Activated effector memory CD4-positive, alpha-beta T cell treated with anti-CD3 and anti-CD28 coated beads, Interleukin-2, amount 50 U/mL, for 16 hours (primary cell): ENCODE results near the gene NHLH1.

Experiments
- DNase-seq: peaks from one replicate; pipeline ENCODE4 v3.0.0-alpha.2; 2020

The NHLH1 gene

DNA sequence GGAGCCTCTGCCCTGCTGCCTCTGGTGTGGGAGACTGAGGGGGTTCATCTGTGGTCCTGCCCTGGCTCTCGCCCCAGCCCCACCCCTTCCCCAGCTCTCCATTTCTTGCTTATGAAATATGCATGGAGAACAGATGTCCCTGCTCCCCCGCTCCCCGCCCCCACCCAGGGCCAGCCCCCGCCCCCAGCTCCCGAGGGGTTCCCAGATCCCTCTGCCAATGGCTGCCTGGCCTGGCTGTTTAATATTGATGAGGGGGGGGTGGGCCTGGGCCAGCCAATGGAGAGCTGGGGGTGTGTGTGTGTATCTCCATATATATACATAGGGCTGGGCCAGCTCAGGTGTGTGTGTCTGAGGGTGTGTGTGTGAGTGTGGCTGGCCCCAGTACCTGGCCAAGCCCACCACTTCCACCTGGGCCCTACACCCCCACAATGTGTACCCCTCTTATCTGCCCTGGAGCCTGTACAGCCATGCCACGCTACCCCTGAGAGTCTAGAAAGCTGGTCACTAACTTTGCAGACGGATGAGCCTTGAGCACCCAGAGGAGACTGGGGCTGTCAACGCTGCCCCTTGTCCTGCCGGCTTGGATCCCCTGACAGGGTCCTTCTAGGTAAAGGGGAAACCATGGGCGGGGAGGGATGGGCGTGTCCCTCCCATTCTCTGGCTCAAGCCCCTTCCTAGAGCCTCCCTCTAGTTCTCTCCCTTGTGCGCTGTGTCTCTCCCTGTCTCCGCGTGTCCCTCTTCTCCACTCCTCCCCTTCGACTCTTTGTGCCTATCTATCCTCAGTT, at the start of gene NHLH1:
TSS of gene NHLH1 (plus strand) at position 341 of the 785 bp plus-strand sequence. CDS start 3,661 bp downstream, outside the sequence.
- no peak for DNase-seq

DNA sequence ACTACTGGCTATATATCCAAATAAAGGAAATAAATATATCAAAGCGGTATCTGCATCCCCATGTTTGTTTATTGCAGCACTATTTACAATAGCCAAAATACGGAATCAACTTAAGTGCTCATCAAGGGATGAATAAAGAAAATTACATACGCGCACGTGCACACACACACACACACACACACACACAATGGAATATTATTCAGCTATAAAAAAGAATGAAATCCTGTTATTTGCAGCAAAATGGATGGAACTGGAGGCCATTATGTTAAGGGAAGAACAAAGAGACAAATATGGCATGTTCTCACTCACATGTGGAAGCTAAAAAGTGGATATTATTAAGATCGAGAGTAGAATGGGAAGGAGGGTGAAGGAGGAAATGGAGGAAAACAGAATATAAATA, 44.0 kb upstream of the NHLH1 start:
- no peak for DNase-seq

DNA sequence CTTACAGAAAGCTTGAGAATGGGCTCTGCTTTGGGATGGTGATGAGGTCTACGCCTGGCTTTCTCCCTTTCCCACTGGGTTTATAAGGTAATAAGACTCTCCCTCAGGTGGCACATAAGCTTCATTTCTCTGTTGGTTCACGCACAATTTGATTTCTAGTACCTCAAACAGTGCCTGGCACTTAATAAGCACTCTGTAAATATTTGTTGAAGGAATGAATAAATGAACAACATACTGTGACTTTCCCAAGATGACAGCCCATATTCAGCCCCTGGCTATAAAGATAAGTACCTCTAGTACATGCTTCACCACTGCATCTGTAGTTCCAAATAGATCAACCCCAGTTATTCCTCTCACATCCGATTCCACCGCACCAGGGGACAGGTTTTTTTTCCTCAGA, 41.6 kb upstream of the NHLH1 start:
- no peak for DNase-seq

DNA sequence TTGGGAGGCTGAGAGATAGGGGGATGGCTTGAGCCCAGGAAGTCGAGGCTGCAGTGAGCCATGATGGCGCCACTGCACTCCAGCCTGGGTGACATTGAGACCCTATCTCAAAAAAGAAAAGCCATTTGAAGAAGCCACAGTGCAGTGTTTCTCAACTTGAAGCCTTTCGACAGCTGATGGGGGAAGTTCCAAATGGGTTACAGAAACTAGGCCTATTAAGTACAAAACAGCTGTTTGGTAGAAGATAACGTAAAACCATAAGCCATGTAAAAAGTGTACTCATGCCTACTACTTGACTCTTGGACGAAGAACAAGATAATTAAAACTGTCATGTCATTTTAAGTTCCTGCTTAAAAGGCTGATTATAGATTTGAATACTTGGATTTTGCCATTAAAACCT, 40.5 kb upstream of the NHLH1 start:
- no peak for DNase-seq

DNA sequence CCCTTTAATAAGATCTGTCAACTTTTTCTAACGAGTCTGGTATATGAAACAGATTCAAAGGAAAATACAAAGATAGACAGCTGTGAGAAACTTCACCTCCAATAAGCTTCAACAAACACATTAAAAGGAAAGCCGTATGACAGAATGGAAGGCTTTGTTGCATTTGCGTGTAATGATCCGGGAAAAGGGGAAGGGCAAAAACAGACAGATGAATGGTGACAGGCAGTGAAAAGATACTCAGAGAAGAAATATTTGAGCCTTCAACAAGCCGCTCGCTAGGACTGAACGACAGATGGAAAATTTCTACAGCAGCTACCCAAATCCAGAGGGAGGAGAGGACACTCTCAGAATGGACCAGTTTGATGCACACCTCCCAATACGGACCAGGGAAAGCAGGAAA, 38.7 kb upstream of the NHLH1 start:
- no peak for DNase-seq

DNA sequence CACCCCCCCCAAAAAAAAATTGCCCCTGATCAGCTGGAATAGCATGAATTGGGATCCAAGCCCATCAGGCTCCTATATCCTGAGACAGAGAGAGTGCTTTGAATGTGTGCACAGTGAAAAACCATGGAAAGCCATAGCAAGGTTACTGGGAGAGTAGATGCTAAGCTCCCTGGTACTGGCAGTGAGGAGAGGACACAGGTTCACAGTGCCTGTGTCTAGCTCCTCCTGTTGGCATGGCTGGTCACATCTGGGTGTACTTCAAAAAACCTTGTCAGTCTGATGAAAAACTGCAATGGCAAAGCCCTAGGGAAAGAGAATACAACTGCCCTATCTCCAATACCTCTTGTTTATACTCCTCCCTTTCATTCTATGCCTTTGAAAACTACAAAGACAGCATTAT, 36.8 kb upstream of the NHLH1 start:
- DNase-seq: no peak

DNA sequence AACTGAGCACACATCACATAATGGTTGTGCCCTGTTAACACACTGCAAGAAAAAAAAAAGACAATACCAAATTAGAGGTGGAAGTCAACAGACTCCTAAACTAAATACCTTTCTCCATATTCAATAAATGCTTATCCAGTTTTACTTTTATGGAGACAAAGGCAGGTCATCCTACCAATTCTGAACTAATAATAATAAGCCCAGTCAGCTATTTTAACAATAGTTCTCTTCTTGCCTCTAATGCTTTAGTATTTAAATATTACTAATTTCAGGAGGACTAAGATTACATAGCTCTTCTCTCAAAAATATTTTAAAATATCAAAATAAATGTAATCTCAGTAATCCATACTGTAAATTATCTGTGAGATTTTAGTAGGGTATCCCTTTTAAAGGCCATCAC, 34.4 kb upstream of the NHLH1 start:
- no peak for DNase-seq

DNA sequence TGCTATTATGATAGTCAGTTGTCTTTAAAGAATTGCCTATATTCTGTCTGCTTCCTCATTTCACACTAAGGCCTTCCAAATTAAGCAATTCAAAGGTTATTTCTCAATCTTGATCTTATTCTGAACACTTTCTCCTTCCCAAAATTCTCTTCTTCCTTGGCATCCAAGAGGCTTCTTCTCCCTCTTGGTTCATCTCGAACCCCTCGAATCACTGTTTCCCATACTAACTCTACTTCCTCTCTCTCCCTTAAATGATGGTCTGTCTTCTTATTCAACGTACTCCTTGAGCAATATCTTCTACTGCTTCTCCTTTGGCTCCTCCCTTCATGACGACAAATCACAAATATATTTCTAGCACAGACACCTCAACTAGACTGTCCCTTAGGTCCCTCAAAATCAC, 28.3 kb upstream of the NHLH1 start:
- no peak for DNase-seq

DNA sequence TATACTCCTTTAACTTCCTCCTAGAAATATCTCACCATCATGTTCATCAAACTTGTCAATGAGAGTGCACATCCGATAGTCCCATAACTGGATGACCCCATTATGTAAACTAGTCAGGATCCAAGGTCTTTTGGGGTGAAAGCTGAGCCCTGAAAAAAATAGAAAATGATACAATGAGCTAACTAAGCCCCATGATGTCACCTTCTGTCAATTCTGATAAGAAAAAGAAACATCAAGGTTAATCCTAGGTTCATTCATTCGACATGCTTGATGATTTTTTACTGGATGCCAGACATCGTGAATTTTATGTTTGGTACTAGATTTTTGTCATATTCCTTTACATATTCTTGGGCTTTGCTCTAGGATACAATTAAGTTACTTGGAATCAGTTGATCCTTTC, 26.7 kb upstream of the NHLH1 start:
- no peak for DNase-seq

DNA sequence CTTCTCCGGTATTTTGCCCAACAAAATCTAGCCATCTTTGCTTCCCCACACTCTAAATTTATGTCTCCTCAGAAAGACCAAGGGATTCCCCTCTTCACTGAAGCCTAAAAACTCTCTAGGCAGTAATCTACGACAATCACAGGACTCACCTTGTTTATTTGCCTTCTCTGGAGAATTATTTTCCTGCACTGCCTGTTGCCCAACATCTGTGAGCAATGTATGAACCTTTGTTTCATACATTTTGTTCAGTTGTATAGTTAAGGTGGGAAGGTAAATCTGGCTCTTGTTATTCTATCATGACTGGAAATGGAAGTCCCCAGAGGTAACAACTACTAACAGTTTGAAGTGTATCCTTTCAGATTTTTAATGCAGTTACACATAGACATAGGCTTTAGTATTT, 26.0 kb upstream of the NHLH1 start:
- DNase-seq: no peak

DNA sequence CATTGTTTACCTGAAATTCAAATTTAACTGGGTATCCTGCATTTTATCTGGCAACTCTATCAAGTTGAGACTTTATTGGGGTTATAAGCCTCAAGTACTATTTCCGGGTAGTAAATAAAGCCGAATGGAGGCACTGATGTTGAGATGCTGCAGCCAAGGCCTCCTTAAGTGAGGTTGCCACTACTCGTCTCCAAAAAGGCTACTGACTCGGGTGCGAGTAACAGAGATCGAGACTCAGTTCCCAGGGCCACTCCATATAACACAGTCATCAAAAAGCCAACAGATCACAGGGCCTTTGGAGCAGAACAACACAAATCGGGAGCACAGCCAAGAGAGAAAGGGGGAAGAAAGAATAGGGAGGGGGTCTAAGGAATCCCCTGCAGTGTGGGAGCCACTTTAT, 24.3 kb upstream of the NHLH1 start:
- no peak for DNase-seq

DNA sequence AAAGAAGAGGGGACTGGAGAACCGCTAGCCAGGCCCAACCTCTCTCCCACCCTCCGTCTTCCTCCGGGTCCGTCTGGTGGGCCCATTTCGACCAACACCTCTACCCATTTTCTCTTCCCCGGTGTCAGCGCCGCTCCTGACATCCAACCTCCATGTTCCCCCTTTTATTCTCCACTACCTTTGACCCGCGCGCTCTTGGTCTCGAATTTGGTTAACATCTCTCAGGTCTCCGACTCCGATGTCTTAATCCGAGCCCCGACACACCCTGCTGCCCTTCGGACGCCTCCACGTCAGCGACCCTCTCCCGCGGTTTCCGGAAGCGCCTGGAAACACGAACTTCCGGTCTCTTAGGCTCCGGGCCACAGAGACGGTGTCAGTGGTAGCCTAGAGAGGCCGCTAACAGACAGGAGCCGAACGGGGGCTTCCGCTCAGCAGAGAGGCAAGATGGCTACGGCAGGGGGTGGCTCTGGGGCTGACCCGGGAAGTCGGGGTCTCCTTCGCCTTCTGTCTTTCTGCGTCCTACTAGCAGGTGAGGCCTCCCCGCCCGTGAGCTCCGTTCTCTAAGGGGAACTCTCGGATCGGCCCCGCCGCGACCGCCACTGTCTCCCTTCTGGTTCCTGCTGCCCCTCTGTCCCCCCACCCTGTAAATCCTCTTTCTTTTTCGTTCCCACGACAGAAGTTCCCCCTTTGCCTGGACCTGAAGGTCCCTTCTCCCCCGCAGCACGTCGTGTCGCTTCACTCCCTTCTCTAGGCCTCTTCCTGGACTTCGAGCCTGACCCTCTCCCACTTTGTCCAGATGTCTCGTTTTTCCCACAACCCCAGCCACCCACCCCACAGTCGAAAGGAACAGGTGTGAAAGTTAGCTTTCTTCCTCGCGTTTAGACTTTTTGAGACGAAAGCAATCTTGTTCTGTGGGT, 23.7 kb upstream of the NHLH1 start, which contains the start of the genes COPA and NCSTN:
TSS of gene COPA (minus strand) at position 298 of the 917 bp plus-strand sequence. CDS start at position 218, 80 bp downstream.
TSS of gene NCSTN (plus strand) at position 431 of the 917 bp plus-strand sequence. CDS start at position 445, 14 bp downstream.
- peak; percentile 96 for DNase-seq

DNA sequence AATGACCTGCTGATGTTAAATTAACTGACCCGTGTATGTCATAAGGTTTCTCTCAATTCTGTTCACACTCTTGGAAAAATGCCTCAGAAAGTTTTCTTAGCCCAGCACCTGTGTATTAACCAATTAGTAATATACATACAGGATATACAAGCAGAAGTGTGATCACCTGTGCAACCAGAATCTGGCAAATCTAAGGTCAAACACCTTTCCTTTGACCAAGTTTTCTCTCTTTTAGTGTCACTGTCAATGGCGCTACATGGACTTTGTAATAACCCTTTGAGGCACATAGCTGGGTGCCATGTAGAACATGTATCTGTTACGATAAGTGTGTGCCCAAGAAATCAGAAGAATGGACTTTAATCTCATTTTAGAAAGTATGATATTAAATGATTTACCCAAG, 22.6 kb upstream of the NHLH1 start:
- no peak for DNase-seq

DNA sequence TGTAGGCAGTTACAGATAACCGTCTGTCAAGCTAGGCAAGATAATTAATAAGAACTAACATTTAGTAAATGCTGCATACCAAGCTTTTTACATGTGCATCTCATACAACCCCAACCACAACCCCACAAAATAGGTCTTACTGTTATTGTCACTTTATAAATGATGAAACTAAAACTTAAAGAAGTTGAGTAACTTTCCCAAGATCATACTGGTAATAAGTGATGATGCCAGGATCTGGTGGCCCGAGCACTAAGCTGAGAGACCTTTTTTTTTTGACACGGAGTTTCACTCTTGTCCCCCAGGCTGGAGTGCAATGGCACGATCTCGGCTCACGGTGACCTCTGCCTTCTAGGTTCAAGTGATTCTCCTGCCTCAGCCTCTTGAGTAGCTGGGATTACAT, 21.9 kb upstream of the NHLH1 start:
- no peak for DNase-seq

DNA sequence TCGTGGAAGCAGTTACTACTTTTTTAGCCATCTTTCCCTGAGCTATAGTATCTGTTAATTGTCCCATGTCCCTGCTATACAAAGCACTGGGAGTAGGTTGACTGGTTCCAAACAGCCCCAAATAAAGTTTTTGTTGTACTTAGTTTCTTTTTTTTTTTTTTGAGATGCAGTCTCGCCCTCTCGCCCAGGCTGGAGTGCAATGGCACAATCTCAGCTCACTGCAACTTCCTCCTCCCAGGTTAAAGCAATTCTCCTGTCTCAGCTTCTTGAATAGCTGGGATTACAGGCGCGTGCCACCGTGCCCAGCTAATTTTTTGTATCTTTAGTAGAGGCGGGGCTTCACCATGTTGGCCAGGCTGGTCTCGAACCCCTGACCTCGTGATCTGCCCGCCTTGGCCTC, 20.4 kb upstream of the NHLH1 start:
- no peak for DNase-seq

DNA sequence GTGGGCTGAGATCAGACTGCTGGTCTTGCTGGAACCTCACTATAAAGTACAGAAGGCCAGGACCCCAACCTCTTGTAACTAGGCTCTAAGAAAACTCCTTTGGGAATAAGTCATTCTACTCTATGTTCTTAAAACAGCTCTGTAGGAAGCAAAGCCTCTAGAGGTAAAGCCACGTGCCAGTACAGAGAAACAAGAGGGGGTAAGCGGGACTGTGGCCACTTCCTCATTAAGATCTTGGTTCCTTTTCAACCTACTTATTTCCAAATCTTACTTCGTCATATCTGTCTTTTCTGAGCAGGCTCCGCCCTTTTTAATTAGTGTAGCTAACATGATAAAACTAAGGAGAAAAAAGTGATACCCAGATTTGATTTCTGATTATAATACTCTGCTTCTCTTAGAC, 19.9 kb upstream of the NHLH1 start:
- DNase-seq: no peak

DNA sequence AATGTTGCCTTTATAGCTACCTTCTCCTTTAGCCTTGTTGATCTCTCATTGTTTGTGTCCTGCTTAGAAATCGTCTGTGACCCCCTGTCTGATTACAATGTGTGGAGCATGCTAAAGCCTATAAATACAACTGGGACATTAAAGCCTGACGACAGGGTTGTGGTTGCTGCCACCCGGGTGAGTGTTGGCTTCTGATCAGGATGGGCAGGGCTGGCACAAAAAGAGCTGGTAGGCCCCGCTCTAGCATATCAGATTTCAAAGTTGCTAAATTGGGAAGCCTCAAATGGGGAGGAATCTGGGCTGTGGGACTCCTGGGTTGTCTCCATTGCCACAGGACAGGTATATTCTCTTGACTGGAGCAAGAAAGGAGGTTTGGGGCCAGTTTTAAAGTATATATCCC, 15.2 kb upstream of the NHLH1 start:
- DNase-seq: no peak

DNA sequence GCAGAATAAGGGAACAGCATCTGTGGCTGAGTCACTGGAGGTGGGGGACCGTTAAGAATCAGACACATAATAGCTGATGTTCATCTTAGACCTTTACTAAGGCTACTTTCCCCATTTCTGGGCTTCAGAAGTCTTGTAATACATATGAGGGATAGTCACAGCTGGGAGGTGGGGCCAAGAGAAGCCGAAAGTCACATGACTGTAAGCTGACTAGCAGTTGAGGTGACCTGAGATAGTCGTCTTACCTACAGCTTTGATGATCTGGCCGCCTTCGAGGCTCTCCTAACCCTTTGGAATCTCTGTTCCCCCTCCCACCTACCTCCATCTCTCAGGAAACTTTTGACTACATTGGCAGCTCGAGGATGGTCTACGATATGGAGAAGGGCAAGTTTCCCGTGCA, 14.3 kb upstream of the NHLH1 start:
- no peak for DNase-seq

DNA sequence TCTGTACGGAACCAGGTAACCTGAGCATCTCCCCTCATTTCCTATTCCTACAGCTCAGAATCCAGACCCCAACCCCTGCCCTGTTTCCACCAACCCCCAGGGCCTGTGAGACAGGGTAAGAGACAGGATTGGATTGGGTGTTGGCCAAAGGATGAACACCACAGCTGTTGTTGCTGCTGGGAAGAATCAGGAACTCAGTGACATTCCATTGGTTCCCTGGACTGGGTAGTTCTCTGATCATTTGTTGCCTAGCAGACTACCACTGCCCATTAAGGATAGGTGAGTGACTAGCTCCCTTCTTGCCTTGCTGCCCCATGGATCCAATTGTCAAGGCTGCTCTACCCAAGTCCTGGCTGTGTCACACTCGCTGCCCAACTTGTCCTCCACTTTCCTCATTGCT, 13.6 kb upstream of the NHLH1 start:
- DNase-seq: no peak

DNA sequence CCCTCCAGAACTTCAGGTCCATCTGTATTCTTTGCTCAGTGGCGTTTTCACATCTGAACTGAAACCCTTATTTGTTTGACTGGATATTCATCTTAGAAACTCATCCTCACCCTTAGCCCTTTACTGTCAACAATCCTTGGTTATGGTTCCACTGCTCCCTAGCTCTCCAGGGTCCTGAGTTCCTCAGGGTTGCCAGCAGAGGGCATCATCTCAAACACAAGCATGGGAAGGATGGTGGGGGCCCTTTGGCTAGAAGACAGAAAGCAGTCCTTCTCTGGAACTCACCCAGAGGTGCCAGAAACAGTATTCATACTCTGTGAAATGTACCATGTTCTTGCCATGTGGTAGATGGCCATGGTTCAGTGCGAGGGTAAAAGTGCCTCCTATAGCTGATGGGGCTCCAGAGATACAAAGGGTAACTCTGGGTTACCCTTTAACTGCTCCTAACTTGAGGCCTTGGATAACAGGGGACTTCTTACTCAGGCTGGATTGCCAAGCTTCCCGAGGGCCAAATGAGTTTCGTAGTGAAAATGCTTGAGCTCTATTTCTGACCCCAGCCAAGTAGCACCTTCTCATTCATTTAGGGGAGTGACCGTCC, 12.4 kb upstream of the NHLH1 start:
- no peak for DNase-seq

DNA sequence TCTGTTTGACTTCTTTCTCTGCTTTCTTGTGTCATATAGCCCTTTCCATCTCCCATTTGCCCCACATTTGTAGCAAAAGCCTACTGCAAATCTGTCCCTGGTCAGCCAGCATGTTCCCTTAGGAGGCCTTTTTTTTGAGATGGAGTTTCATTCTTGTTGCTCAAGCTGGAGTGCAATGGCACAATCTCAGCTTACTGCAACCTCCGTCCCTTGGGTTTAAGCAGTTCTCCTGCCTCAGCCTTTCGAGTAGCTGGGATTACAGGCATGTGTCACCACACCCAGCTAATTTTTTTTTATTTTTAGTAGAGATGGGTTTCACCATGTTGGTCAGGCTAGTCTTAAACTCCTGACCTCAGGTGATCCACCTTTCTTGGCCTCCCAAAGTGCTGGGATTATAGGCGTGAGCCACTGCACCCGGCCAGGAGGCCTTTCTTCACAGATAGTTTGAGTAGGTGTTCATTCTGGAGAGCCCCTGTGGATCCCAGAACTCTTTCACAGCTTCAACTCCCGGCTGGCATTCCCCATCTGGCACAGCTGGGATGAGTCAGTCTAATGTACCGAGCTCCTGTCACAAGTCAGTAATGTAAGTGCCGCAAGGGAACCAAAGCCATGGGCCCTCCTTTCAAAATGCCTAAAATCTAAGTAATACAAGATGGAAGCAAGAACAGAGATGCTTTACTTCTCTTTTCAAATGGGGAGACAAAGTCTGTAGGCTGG, 9.4 kb upstream of the NHLH1 start:
- DNase-seq: no peak

DNA sequence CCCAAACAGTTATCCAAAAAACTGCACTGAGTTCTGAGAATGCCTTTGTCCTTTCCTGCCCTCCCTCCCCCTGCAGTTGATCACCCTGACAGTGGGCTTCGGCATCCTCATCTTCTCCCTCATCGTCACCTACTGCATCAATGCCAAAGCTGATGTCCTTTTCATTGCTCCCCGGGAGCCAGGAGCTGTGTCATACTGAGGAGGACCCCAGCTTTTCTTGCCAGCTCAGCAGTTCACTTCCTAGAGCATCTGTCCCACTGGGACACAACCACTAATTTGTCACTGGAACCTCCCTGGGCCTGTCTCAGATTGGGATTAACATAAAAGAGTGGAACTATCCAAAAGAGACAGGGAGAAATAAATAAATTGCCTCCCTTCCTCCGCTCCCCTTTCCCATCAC, 8.8 kb upstream of the NHLH1 start:
- DNase-seq: no peak
